ENCODE data around the gene OLA1. TPM values are rescaled to one million over a fixed set of nuclear protein-coding genes. Genes with fewer than 3 reads are reported as not detected.

OLA1 gene
- total and polyA plus RNA-seq, 2 of the 4 experiments (the other 2 are of a cell fraction): 54.7 to 71.2 TPM

DNA sequence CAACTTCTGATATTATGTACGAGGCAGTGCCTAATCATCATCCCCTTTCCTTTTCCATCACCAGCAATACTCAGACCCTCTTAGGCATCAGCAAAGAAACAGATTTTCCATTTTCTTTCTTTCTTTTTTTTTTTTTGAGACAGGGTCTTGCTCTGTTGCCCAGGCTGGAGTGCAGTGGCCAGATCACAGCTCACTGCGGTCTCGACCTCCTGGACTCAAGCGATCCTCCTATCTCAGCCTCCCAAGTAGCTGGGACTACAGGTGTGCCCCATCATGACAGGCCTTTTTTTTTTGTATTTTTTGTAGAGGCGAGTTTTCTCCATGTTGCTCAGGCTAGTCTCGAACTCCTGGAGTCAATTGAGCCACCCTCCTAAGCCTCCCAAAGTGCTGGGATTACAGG lies 5.9 kb upstream of the OLA1 start:
- Histone ChIP-seq H2BK20ac (ENCODE audit: low read depth, low read length) (no peak overlapping the region), H4K5ac (ENCODE audit: low read depth, low read length) (no peak overlapping the region), H3K56ac (ENCODE audit: extremely low read depth, insufficient read depth, low read length) (no peak overlapping the region), H3K36me3 (ENCODE audit: control insufficient read depth, insufficient read depth, low read length) (no peaks in the 10 kb centered on the region), H2BK15ac (ENCODE audit: low read depth, low read length) (no peak overlapping the region), H4K20me1 (ENCODE audit: insufficient read depth, low read length) (no peaks in the 10 kb centered on the region), H4K91ac (ENCODE audit: insufficient read depth, low read depth, low read length) (no peak overlapping the region), H2BK5ac (ENCODE audit: low read depth, low read length, poor library complexity, severe bottlenecking) (no peak overlapping the region), H3K27me3 (ENCODE audit: control insufficient read depth, insufficient read depth, low read length) (no peaks in the 10 kb centered on the region; the same call in 1 of the 2 replicates), H3K14ac (replicated peaks; ENCODE audit: low read depth, low read length) (no peak overlapping the region), H3K4ac (ENCODE audit: low read depth, low read length) (no peak overlapping the region), H3K18ac (ENCODE audit: low read depth, low read length) (no peak overlapping the region), H3K27ac (ENCODE audit: insufficient read depth, low read length) (no peak overlapping the region), H2AFZ (replicated peaks; ENCODE audit: low read length, poor library complexity) (no peak overlapping the region), H3K9ac (ENCODE audit: low read depth, low read length) (no peak overlapping the region), H3K23ac (ENCODE audit: low read depth, low read length) (no peak overlapping the region), H4K8ac (ENCODE audit: low read depth in 2 of 2, low read length in 2 of 2) (no peak overlapping the region), H3K9me3 (ENCODE audit: control insufficient read depth, insufficient read depth, low read length) (no peaks in the 10 kb centered on the region), H3K4me3 (ENCODE audit: insufficient read depth, low read depth, low read length) (no peak overlapping the region), H2AK5ac (ENCODE audit: low read depth, low read length) (no peak overlapping the region), H3K9me1 (ENCODE audit: insufficient read depth, low read length) (no peaks in the 10 kb centered on the region), H2BK120ac (ENCODE audit: low read depth, low read length) (no peak overlapping the region), H3K4me2 (ENCODE audit: low read depth, low read length) (no peak overlapping the region), H3K4me1 (ENCODE audit: control insufficient read depth, insufficient read depth, low read length) (no peaks in the 10 kb centered on the region), H3K79me1 (ENCODE audit: low read depth in 1 of 2, low read length in 2 of 2) (no peaks in the 10 kb centered on the region), H2AK9ac (replicated peaks; ENCODE audit: low read depth, low read length, poor library complexity) (no peak overlapping the region)
- no TSS peak for BruUV-seq (replicated peaks)
- ATAC-seq (ENCODE audit: low read depth) (no peak), DNase-seq (no peak)
- 100% methylated on average over 1 of the region's 6 CpGs; no CpG with 5 or more reads in 1 of the 2 experiments for WGBS, 2 experiments (ENCODE audit: extremely low coverage in 2 of 2, insufficient read length in 1 of 2)
- in situ Hi-C loops (cut with MboI; ENCODE audit: low sequenced_read_pairs) (no loop called here), intact Hi-C loops (cut with micrococcal nuclease) (no loop called here), dilution Hi-C loops (cut with HindIII; ENCODE audit: low sequenced_read_pairs, unreplicated experiment) (no loop called here)
- POLR2A ChIA-PET (ENCODE audit: unreplicated experiment): no interaction called here
- TF ChIP-seq, protein P1, sequence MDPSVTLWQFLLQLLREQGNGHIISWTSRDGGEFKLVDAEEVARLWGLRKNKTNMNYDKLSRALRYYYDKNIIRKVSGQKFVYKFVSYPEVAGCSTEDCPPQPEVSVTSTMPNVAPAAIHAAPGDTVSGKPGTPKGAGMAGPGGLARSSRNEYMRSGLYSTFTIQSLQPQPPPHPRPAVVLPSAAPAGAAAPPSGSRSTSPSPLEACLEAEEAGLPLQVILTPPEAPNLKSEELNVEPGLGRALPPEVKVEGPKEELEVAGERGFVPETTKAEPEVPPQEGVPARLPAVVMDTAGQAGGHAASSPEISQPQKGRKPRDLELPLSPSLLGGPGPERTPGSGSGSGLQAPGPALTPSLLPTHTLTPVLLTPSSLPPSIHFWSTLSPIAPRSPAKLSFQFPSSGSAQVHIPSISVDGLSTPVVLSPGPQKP (IDR thresholded peaks at IDR 0.05; ENCODE audit: borderline replicate concordance, low read depth, low read length): no peak
- TF ChIP-seq MXI1 (IDR thresholded peaks at IDR 0.05; ENCODE audit: borderline replicate concordance, low read depth, low read length) (no peak), NFE2L2 (IDR thresholded peaks at IDR 0.05; ENCODE audit: low read depth, low read length) (no peak), RCOR1 (IDR thresholded peaks at IDR 0.05; ENCODE audit: insufficient replicate concordance, low read length) (no peak), RAD21 (IDR thresholded peaks at IDR 0.05; ENCODE audit: low read length) (no peak), POLR2A (IDR thresholded peaks at IDR 0.05; ENCODE audit: low read depth, low read length) (no peak), CHD1 (IDR thresholded peaks at IDR 0.05; ENCODE audit: low read depth, low read length) (no peak), RFX5 (IDR thresholded peaks at IDR 0.05; ENCODE audit: low read depth, low read length) (no peak), CEBPB (IDR thresholded peaks at IDR 0.05; ENCODE audit: low read depth, low read length) (no peak), BHLHE40 (IDR thresholded peaks at IDR 0.05; ENCODE audit: low read depth, low read length) (no peak), SMC3 (IDR thresholded peaks at IDR 0.05; ENCODE audit: low read depth, low read length) (no peak)
- TF ChIP-seq, protein P2, sequence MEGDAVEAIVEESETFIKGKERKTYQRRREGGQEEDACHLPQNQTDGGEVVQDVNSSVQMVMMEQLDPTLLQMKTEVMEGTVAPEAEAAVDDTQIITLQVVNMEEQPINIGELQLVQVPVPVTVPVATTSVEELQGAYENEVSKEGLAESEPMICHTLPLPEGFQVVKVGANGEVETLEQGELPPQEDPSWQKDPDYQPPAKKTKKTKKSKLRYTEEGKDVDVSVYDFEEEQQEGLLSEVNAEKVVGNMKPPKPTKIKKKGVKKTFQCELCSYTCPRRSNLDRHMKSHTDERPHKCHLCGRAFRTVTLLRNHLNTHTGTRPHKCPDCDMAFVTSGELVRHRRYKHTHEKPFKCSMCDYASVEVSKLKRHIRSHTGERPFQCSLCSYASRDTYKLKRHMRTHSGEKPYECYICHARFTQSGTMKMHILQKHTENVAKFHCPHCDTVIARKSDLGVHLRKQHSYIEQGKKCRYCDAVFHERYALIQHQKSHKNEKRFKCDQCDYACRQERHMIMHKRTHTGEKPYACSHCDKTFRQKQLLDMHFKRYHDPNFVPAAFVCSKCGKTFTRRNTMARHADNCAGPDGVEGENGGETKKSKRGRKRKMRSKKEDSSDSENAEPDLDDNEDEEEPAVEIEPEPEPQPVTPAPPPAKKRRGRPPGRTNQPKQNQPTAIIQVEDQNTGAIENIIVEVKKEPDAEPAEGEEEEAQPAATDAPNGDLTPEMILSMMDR (conservative IDR thresholded peaks at IDR 0.05; ENCODE audit: low read depth, low read length): no peak
- CTCF ChIA-PET: no interaction called here

Data from IMR-90 (cell line).